ENCODE results near the gene CDX1. TPM values are rescaled to one million over a fixed set of nuclear protein-coding genes. Genes with fewer than 3 reads are reported as not detected.
A peak's percentile ranks its signal among the peaks of the same experiment; 100 is the strongest.

The CDX1 gene
- total and polyA plus RNA-seq, 3 donors from 2014 or later, result 3.4 to 5.2 (median 3.4) TPM

DNA sequence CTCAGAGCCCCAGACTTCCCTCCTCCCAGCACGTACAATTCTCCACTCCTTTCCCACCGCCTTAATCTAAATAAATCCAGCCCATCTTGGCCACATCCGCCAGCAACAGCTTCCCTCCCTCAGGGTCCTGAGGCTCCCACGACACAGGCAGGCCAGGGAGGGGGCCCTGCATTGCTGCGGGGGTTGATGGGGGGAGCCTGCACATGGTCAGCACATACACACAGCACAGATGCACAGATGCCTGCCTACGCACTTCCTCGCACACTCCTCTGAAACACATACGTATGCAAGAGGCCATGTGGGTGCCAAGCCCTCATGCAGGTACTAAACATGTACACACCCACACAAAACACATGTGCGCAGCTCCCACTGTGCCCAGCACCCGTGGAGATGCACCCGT, 25.7 kb upstream of the CDX1 start:
- intact Hi-C loops (cut with DNase I; ENCODE audit: low total_unique reads), result no loop called here
- Histone ChIP-seq H3K4me3 (no peak overlapping the region), H3K27ac (peak overlapping the region; percentile 47 to 86), H3K27me3 (no peaks in the 10 kb centered on the region), H3K36me3 (ENCODE audit: low read depth, missing control alignments) (no peaks in the 10 kb centered on the region), H3K4me1 (peaks cover 81% of the 10 kb centered on the region), H3K9me3 (no peaks in the 10 kb centered on the region)
- DNase-seq, result no peak
- 59 to 84% methylated on average over 10 to 11 of the region's 11 CpGs for WGBS, 2 donors
- TF ChIP-seq, protein P1, sequence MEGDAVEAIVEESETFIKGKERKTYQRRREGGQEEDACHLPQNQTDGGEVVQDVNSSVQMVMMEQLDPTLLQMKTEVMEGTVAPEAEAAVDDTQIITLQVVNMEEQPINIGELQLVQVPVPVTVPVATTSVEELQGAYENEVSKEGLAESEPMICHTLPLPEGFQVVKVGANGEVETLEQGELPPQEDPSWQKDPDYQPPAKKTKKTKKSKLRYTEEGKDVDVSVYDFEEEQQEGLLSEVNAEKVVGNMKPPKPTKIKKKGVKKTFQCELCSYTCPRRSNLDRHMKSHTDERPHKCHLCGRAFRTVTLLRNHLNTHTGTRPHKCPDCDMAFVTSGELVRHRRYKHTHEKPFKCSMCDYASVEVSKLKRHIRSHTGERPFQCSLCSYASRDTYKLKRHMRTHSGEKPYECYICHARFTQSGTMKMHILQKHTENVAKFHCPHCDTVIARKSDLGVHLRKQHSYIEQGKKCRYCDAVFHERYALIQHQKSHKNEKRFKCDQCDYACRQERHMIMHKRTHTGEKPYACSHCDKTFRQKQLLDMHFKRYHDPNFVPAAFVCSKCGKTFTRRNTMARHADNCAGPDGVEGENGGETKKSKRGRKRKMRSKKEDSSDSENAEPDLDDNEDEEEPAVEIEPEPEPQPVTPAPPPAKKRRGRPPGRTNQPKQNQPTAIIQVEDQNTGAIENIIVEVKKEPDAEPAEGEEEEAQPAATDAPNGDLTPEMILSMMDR (IDR thresholded peaks at IDR 0.05), result no peak
- TF ChIP-seq POLR2A (IDR thresholded peaks at IDR 0.05), result no peak

DNA sequence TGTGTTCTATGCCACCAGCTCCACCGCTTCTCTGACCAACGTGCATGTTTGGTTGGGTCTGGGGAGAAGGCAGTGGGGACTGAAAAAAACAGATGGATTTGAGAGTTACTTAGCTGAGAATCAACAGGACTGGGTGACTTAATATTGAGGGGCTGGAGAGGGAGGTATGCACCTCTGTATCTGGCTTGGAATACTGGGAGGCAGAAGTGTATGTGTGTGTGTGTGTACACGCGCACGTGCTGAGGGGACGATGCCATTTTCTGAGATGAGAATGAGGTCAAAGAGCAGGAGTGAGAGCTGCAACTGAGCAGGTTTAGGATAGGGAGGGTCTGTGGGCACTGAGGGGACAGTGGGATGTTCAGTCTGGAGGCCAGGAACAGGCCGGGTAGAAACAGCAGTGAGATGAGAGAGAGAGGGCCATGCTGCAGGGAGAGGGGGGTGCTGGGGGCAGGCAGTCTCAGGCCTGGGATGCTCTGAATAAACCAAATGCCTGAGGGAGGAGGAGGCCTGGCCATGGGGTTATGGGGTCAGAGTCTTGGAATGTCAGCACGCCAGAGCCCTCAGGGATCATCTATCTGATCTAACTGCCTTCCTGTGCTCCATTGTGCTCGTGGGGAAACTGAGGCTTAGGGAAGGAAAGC, 24.9 kb upstream of the CDX1 start:
- Histone ChIP-seq H3K36me3 (ENCODE audit: low read depth, missing control alignments) (no peaks in the 10 kb centered on the region), H3K9me3 (no peaks in the 10 kb centered on the region), H3K27me3 (no peaks in the 10 kb centered on the region), H3K4me3 (no peak overlapping the region), H3K27ac (peak overlapping the region; percentile 55 to 86), H3K4me1 (peaks cover 80% of the 10 kb centered on the region)
- no peak for DNase-seq
- intact Hi-C loops (cut with DNase I; ENCODE audit: low total_unique reads), result no loop called here
- no peak for TF ChIP-seq POLR2A (IDR thresholded peaks at IDR 0.05)
- TF ChIP-seq, protein P1 (IDR thresholded peaks at IDR 0.05), result no peak
- WGBS, 2 donors, result 65 to 78% methylated on average over 8 to 9 of the region's 9 CpGs

DNA sequence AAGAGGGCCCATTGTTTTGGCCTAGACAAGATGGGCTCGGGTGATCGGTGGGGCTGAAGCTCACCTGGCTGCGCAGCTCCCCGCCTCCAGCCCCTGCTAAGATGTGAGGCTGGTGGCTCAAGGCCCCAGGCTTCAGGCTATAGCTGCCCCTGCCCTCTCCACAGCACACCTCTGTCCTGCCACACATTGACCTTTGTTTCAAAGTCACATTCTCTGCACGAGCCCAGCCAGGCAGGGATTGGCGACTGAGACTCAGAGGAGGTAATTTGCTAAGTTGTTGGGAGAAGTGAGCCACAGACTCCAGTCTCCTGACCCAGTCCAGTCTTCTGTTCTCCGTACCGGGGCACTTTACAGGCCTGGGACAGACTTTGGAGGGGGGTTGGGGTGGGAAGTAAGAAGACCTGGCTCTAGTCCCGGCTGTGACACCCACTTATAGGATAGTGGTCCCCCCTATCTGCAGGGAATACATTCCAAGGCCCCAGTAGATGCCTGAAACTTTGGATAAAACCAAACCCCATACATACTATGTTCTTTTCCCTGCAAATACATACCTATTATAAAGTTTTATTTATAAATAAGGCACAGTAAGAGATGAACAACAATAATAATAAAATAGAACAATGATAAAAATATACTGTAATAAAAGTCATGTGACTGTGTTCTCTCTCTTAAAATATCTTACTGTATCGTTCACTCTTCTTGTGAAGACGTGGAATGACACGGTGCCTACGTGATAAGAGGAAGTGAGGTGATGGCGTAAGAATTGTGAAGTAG, 24.2 kb upstream of the CDX1 start:
- DNase-seq, result no peak
- WGBS, 2 donors, result 69 to 75% methylated on average over 6 to 14 of the region's 14 CpGs
- peak overlapping the region; percentile 55 to 86 for H3K27ac ChIP-seq
- H3K27me3 ChIP-seq, result no peaks in the 10 kb centered on the region
- intact Hi-C loops (cut with DNase I; ENCODE audit: low total_unique reads), result no loop called here
- no peak overlapping the region for H3K4me3 ChIP-seq
- TF ChIP-seq, protein P1 (IDR thresholded peaks at IDR 0.05), result no peak
- TF ChIP-seq POLR2A (IDR thresholded peaks at IDR 0.05), result no peak
- peaks cover 73% of the 10 kb centered on the region for H3K4me1 ChIP-seq
- H3K36me3 ChIP-seq (ENCODE audit: low read depth, missing control alignments), result no peaks in the 10 kb centered on the region
- no peaks in the 10 kb centered on the region for H3K9me3 ChIP-seq

DNA sequence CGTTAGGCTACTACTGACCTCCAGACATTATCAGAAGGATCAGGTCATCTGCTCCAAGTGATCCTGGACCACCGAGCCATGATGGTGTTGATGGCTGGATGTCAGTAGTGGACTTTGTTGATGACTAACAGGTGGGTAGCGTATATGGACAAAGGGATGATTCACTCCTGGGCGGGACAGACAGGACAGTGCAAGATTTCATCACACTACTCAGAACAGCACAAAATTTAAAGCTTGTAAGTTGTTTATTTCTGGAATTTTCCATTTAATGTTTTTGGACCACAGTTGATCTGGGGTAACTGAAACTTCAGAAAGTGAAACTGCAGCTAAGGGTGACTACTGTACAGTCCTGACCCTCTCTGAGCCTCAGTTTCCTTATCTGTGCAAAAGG, 23.6 kb upstream of the CDX1 start:
- H3K4me3 ChIP-seq, result no peak overlapping the region
- H3K4me1 ChIP-seq, result peaks cover 67% of the 10 kb centered on the region
- no peaks in the 10 kb centered on the region for H3K9me3 ChIP-seq
- WGBS, 2 donors, result 66 to 74% methylated on average over 4 of the region's 4 CpGs
- H3K27me3 ChIP-seq, result no peaks in the 10 kb centered on the region
- H3K27ac ChIP-seq, result peak overlapping the region; percentile 70 to 86
- intact Hi-C loops (cut with DNase I; ENCODE audit: low total_unique reads), result no loop called here
- TF ChIP-seq, protein P1 (IDR thresholded peaks at IDR 0.05), result no peak
- TF ChIP-seq POLR2A (IDR thresholded peaks at IDR 0.05), result no peak
- H3K36me3 ChIP-seq (ENCODE audit: low read depth, missing control alignments), result no peaks in the 10 kb centered on the region
- DNase-seq, result no peak
